NOMO-1 treated with dmso at 0.1 percent for 144 hours (cell line): ENCODE measurements around the gene CKB.

Experiments used
- DNase-seq: peaks from one replicate; lab custom pipeline; 2025; ENCODE audit not compliant: unreplicated experiment; lab: John Stamatoyannopoulos, UW

Gene CKB

GRCh38 chr14:103522649-103523574 is at the start of gene CKB:
CKB (minus strand) TSS chr14:103522830; CDS start chr14:103522493, 337 bp downstream.
- no peak for DNase-seq

- no peak for DNase-seq
Observed at GRCh38 chr14:103569408-103569807, 46.8 kb upstream of the CKB start.

GRCh38 chr14:103568952-103569351 is 46.3 kb upstream of the CKB start:
- no peak for DNase-seq

GRCh38 chr14:103563844-103564505 is 41.3 kb upstream of the CKB start:
- no peak for DNase-seq

- DNase-seq: no peak
Observed at GRCh38 chr14:103563226-103563620, 40.6 kb upstream of the CKB start.

GRCh38 chr14:103562429-103563225 is 40.0 kb upstream of the CKB start, which contains the start of the genes BAG5 and COA8:
BAG5 (minus strand) TSS chr14:103562657; CDS start chr14:103561164, 1,493 bp downstream.
COA8 (plus strand) TSS chr14:103562960; CDS start chr14:103563002, 42 bp downstream.
- DNase-seq: peak; percentile 45

- no peak for DNase-seq
Observed at GRCh38 chr14:103562179-103562428, 39.5 kb upstream of the CKB start.

GRCh38 chr14:103561381-103562178 is 39.0 kb upstream of the CKB start:
- DNase-seq: peak; percentile 31

GRCh38 chr14:103560691-103561090 is 38.1 kb upstream of the CKB start:
- DNase-seq: no peak

GRCh38 chr14:103559766-103560165 is 37.1 kb upstream of the CKB start:
- DNase-seq: no peak

- no peak for DNase-seq
Observed at GRCh38 chr14:103558071-103558882, 35.6 kb upstream of the CKB start.

GRCh38 chr14:103556946-103557758 is 34.5 kb upstream of the CKB start:
- DNase-seq: no peak

- DNase-seq: no peak
Observed at GRCh38 chr14:103555559-103556337, 33.1 kb upstream of the CKB start.

- DNase-seq: no peak
Observed at GRCh38 chr14:103552846-103553210, 30.2 kb upstream of the CKB start.

- DNase-seq: no peak
Observed at GRCh38 chr14:103552011-103552845, 29.6 kb upstream of the CKB start.

- DNase-seq: no peak
Observed at GRCh38 chr14:103551338-103551762, 28.7 kb upstream of the CKB start.
